ENCODE data around the gene SDF4. TPM values are rescaled to one million over a fixed set of nuclear protein-coding genes. Genes with fewer than 3 reads are reported as not detected.

SDF4 gene
- total and polyA plus RNA-seq, 8 donors, result 68.3 to 99.4 (median 74.8) TPM

- Histone ChIP-seq H3K36me3 (no peaks in the 10 kb centered on the region), H3K4me1 (no peaks in the 10 kb centered on the region), H3K27me3 (no peaks in the 10 kb centered on the region), H3K9me3 (no peaks in the 10 kb centered on the region), H3K27ac (no peak overlapping the region), H3K4me3 (peak overlapping the region in 1 of 4 donors; percentile 21)
- 34 to 36% methylated on average over 31 of the region's 31 CpGs for WGBS, 2 donors
- TF ChIP-seq, protein P1, sequence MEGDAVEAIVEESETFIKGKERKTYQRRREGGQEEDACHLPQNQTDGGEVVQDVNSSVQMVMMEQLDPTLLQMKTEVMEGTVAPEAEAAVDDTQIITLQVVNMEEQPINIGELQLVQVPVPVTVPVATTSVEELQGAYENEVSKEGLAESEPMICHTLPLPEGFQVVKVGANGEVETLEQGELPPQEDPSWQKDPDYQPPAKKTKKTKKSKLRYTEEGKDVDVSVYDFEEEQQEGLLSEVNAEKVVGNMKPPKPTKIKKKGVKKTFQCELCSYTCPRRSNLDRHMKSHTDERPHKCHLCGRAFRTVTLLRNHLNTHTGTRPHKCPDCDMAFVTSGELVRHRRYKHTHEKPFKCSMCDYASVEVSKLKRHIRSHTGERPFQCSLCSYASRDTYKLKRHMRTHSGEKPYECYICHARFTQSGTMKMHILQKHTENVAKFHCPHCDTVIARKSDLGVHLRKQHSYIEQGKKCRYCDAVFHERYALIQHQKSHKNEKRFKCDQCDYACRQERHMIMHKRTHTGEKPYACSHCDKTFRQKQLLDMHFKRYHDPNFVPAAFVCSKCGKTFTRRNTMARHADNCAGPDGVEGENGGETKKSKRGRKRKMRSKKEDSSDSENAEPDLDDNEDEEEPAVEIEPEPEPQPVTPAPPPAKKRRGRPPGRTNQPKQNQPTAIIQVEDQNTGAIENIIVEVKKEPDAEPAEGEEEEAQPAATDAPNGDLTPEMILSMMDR (IDR thresholded peaks at IDR 0.05), result no peak
- intact Hi-C loops (cut with DNase I), result no loop called here
- ATAC-seq (peak in 1 of 4 donors; percentile 3), DNase-seq (peak in 3 of 6 donors; percentile 34 to 74 (median 57)), FAIRE-seq (no peak)
Observed at GRCh38 chr1:1205769-1206375, 25.9 kb downstream of the SDF4 start.

DNA sequence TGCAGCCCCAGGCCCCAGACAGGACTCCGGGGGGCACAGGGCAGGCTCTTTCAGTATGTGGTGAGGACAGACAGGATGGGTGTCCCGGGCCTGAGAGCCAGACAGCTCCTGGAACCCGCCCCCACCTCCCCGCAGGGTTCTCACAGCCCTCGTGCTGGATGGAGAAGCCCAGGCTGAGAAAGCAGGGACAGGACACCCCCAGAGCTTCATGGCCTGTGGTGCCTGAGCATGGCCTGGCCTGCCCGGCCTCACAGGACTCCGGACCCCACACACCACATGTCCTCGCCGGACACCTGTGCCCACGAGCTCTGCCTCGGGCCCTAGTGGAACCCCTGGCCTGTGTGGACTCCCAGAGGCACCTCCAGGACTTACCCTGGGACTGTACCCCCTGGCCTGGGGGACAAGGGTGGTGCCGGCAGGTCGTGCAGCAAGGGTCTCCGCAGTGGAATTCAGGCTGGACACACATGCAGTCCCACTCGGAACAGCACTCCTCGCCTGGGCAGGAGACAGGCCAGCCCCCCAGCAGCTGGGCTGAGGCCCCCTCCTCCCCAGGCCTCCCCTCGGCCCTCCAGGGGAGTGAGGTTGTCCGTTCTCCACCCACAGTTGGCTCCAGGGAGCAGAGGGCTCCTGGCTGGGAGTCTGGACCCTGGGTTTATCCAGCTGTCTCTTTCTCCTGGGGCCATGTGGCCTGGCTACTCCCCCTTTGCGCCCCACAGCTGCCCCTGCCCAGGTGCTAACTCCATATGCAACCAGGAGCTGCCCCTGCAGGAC lies 26.6 kb downstream of the SDF4 start:
- Histone ChIP-seq H3K36me3 (no peaks in the 10 kb centered on the region), H3K4me1 (no peaks in the 10 kb centered on the region), H3K4me3 (no peak overlapping the region), H3K27me3 (no peaks in the 10 kb centered on the region), H3K27ac (no peak overlapping the region), H3K9me3 (no peaks in the 10 kb centered on the region)
- no peak for FAIRE-seq
- intact Hi-C loops (cut with DNase I), result no loop called here
- 86 to 87% methylated on average over 18 to 19 of the region's 19 CpGs for WGBS, 2 donors
- DNase-seq, result peak in 3 of 6 donors; percentile 28 to 70 (median 53)
- ATAC-seq, result no peak
- TF ChIP-seq, protein P1 (IDR thresholded peaks at IDR 0.05), result no peak

- ATAC-seq, result no peak
- H3K27ac ChIP-seq, result no peak overlapping the region
- 85 to 87% methylated on average over 8 of the region's 8 CpGs for WGBS, 2 donors
- H3K27me3 ChIP-seq, result no peaks in the 10 kb centered on the region
- H3K4me1 ChIP-seq, result no peaks in the 10 kb centered on the region
- H3K4me3 ChIP-seq, result no peak overlapping the region
- H3K36me3 ChIP-seq, result no peaks in the 10 kb centered on the region
- H3K9me3 ChIP-seq, result no peaks in the 10 kb centered on the region
- no peak for FAIRE-seq
- TF ChIP-seq, protein P1 (IDR thresholded peaks at IDR 0.05), result no peak
- peak in 2 of 6 donors; percentile 16 to 57 for DNase-seq
- intact Hi-C loops (cut with DNase I), result no loop called here
Observed at GRCh38 chr1:1204425-1204920, 27.3 kb downstream of the SDF4 start.

- ATAC-seq (no peak), FAIRE-seq (no peak), DNase-seq (peak in 3 of 6 donors; percentile 26 to 67 (median 60))
- 70 to 81% methylated on average over 48 to 49 of the region's 49 CpGs for WGBS, 2 donors
- Histone ChIP-seq H3K9me3 (no peaks in the 10 kb centered on the region), H3K36me3 (no peaks in the 10 kb centered on the region), H3K4me1 (no peaks in the 10 kb centered on the region), H3K27ac (no peak overlapping the region), H3K27me3 (no peaks in the 10 kb centered on the region), H3K4me3 (no peak overlapping the region)
- intact Hi-C loops (cut with DNase I), result no loop called here
- TF ChIP-seq, protein P1 (IDR thresholded peaks at IDR 0.05), result no peak
Observed at GRCh38 chr1:1203561-1204424, 28.0 kb downstream of the SDF4 start.

Measured in pancreas (tissue), 10 donors.